SK-N-SH (cell line): ENCODE results near the gene PLGRKT. TPM values are rescaled to one million over a fixed set of nuclear protein-coding genes. Genes with fewer than 3 reads are reported as not detected.

Experiments used
- CTCF ChIA-PET: fragments of 300-600, 350-600 bp; formaldehyde crosslinking; extraction: SDS; loops from one replicate; lab custom pipeline; 2021; lab: Yijun Ruan, JAX
- POLR2A ChIA-PET: fragments of 350-600 bp; sonication (Branson Sonifier 250); formaldehyde crosslinking; extraction: SDS; loops from one replicate; lab custom pipeline; 2020; ENCODE audit warnings: antibody characterized with exemption, inconsistent platforms; lab: Yijun Ruan, JAX
- DNase-seq: peaks from one replicate; pipeline ENCODE4 v3.0.0; 2012
- H2AFZ ChIP-seq: fragments of 200-600 bp; sonication (generic); 2 replicates; pipeline ENCODE4 v1.8.1; 2016; ENCODE audit warnings: antibody characterized with exemption, mild to moderate bottlenecking, low read depth
- H3F3A ChIP-seq: fragments of 200-600 bp; sonication (generic); replicated peaks from 2 replicates; pipeline ENCODE3; 2016; ENCODE audit warnings: antibody characterized with exemption, mild to moderate bottlenecking; ENCODE audit not compliant: insufficient read depth
- H3K27ac ChIP-seq, 2 experiments: fragments of 200-500 bp in 1 of 2; fragments of 200-600 bp in 1 of 2; sonication (Bioruptor generic) in 1 of 2; sonication (generic), shearing (Covaris generic) in 1 of 2; 2 replicates each; pipeline versions ENCODE4 v1.5.1 to v1.6.1; 2014 to 2016; ENCODE audit warnings: low read depth in 2 of 2, inconsistent platforms in 1 of 2, low read length in 1 of 2, mild to moderate bottlenecking in 1 of 2, mixed read lengths in 1 of 2
- H3K27me3 ChIP-seq: fragments of 200-600 bp; sonication (generic), shearing (Covaris generic); 2 replicates; pipeline ENCODE4 v1.6.1; 2016; ENCODE audit warnings: mixed run types; ENCODE audit not compliant: insufficient read depth
- H3K36me3 ChIP-seq, 2 experiments: fragments of 200-500 bp in 1 of 2; fragments of 200-600 bp in 1 of 2; sonication (Bioruptor generic) in 1 of 2; sonication (generic) in 1 of 2; replicated peaks in 1 of 2; 2 replicates each; pipeline versions ENCODE3 to v1.5.1; 2014 to 2016; ENCODE audit warnings: low read length in 1 of 2, mild to moderate bottlenecking in 1 of 2; ENCODE audit not compliant: insufficient read depth in 2 of 2, control insufficient read depth in 1 of 2
- H3K4me1 ChIP-seq, 2 experiments: fragments of 200-500 bp in 1 of 2; fragments of 200-600 bp in 1 of 2; sonication (Bioruptor generic) in 1 of 2; sonication (generic), shearing (Covaris generic) in 1 of 2; 2 replicates each; pipeline versions ENCODE4 v1.5.1 to v1.6.1; 2014 to 2016; ENCODE audit warnings: low read depth in 1 of 2, low read length in 1 of 2, mixed run types in 1 of 2; ENCODE audit not compliant: insufficient read depth in 2 of 2, control insufficient read depth in 1 of 2
- H3K4me2 ChIP-seq: fragments of 200-600 bp; sonication (generic), shearing (Covaris generic); 2 replicates; pipeline ENCODE4 v1.6.1; 2017; ENCODE audit warnings: mixed run types
- H3K4me3 ChIP-seq, 2 experiments: fragments of 200-500 bp in 1 of 2; fragments of 200-600 bp in 1 of 2; sonication (Bioruptor generic) in 1 of 2; sonication (generic), shearing (Covaris generic) in 1 of 2; 2 replicates each; pipeline versions ENCODE4 v1.5.1 to v1.8.1; 2014 to 2016; ENCODE audit warnings: low read depth in 2 of 2, inconsistent platforms in 1 of 2, low read length in 1 of 2, mild to moderate bottlenecking in 1 of 2, mixed read lengths in 1 of 2, moderate library complexity in 1 of 2
- H3K79me2 ChIP-seq: fragments of 200-600 bp; sonication (generic); 2 replicates; pipeline ENCODE4 v1.8.1; 2017; ENCODE audit warnings: mild to moderate bottlenecking; ENCODE audit not compliant: insufficient read depth
- H3K9ac ChIP-seq: fragments of 200-600 bp; sonication (generic); 2 replicates; pipeline ENCODE4 v1.6.1; 2017; ENCODE audit warnings: mixed run types
- H3K9me2 ChIP-seq: fragments of 200-600 bp; sonication (generic); 2 replicates; pipeline ENCODE4 v1.6.1; 2017; ENCODE audit warnings: mixed run types
- H3K9me3 ChIP-seq: fragments of 200-600 bp; sonication (generic); 2 replicates; pipeline ENCODE4 v1.6.1; 2017; ENCODE audit warnings: mixed run types, mild to moderate bottlenecking, moderate library complexity
- H4K20me1 ChIP-seq: fragments of 200-600 bp; sonication (generic); 2 replicates; pipeline ENCODE4 v1.6.1; 2017; ENCODE audit warnings: mild to moderate bottlenecking, mixed run types; ENCODE audit not compliant: insufficient read depth
- CHD2 ChIP-seq: fragments of 150-350 bp; IDR thresholded peaks from 2 replicates; pipeline ENCODE4 v1.6.1; 2018; ENCODE audit warnings: low read length; ENCODE audit not compliant: partially characterized antibody
- ELF1 ChIP-seq: IDR thresholded peaks from 2 replicates; pipeline ENCODE4 v1.4.0; 2012
- FOSL2 ChIP-seq: IDR thresholded peaks from 2 replicates; pipeline ENCODE4 v1.4.0; 2012; ENCODE audit warnings: low read depth, mild to moderate bottlenecking, moderate library complexity, borderline replicate concordance
- FOXJ3 ChIP-seq: sonication (generic); formaldehyde crosslinking; IDR thresholded peaks from 2 replicates; pipeline ENCODE4 v1.5.1; 2020; ENCODE audit warnings: mild to moderate bottlenecking, missing genetic modification reagents
- FOXM1 ChIP-seq: IDR thresholded peaks from 2 replicates; pipeline ENCODE4 v1.4.0; 2012; ENCODE audit warnings: low read depth, mild to moderate bottlenecking
- GABPA ChIP-seq: IDR thresholded peaks from 2 replicates; pipeline ENCODE4 v1.4.0; 2012; ENCODE audit warnings: low read depth, mild to moderate bottlenecking
- JUND ChIP-seq: IDR thresholded peaks from 2 replicates; pipeline ENCODE4 v1.4.0; 2012
- MEF2A ChIP-seq: IDR thresholded peaks from 2 replicates; pipeline ENCODE4 v1.4.0; 2012; ENCODE audit warnings: low read depth, borderline replicate concordance
- MXI1 ChIP-seq: IDR thresholded peaks from 2 replicates; pipeline ENCODE4 v1.6.1; 2012; ENCODE audit warnings: mild to moderate bottlenecking, low read depth, low read length, improper control_type of control experiment
- NRF1 ChIP-seq: IDR thresholded peaks from 2 replicates; pipeline ENCODE4 v1.6.1; 2012; ENCODE audit warnings: low read depth, mild to moderate bottlenecking, low read length
- RAD21 ChIP-seq: IDR thresholded peaks from 2 replicates; pipeline ENCODE4 v1.6.1; 2012; ENCODE audit warnings: mild to moderate bottlenecking, low read length
- RCOR1 ChIP-seq: fragments of 150-350 bp; IDR thresholded peaks from 2 replicates; pipeline ENCODE4 v1.6.1; 2017; ENCODE audit warnings: antibody characterized with exemption, low read length
- SIN3A ChIP-seq: IDR thresholded peaks from 2 replicates; pipeline ENCODE4 v1.6.1; 2012; ENCODE audit warnings: low read depth, mild to moderate bottlenecking, low read length, moderate library complexity, borderline replicate concordance
- TAF1 ChIP-seq: IDR thresholded peaks from 2 replicates; pipeline ENCODE4 v1.6.1; 2012; ENCODE audit warnings: low read depth, mild to moderate bottlenecking, low read length, moderate library complexity, borderline replicate concordance
- WGBS: methylation state at CpG from one replicate; pipeline ENCODE4 v1.1.6; 2017; ENCODE audit warnings: low lambda C conversion rate; 5-methylcytosine and 5-hydroxymethylcytosine counted together
- polyA plus RNA-seq, 3 experiments: library from polyadenylated mRNA; depleted of rRNA; stranded (reverse); fragments of >200 nt; gene quantifications; 2 replicates each; pipeline ENCODE4 v1.2.3, GENCODE V29; 2012
- TF ChIP-seq, protein P1 (sequence below): IDR thresholded peaks from 2 replicates; pipeline ENCODE4; 2012
- TF ChIP-seq, protein P2 (sequence below): IDR thresholded peaks from 2 replicates; pipeline ENCODE4 v1.4.0; 2012; ENCODE audit warnings: low read depth, borderline replicate concordance
- TF ChIP-seq, protein P3 (sequence below): fragments of 150-350 bp; IDR thresholded peaks from 2 replicates; pipeline ENCODE4 v1.6.1; 2017; ENCODE audit warnings: antibody characterized with exemption, low read length, low read depth, borderline replicate concordance
- TF ChIP-seq, protein P4 (sequence below): IDR thresholded peaks from 2 replicates; pipeline ENCODE4 v1.4.0; 2012; ENCODE audit warnings: low read depth, borderline replicate concordance

Gene PLGRKT
- polyA plus RNA-seq, 1 of the 3 experiments (the other 2 are of a cell fraction), result 11.4 TPM

DNA sequence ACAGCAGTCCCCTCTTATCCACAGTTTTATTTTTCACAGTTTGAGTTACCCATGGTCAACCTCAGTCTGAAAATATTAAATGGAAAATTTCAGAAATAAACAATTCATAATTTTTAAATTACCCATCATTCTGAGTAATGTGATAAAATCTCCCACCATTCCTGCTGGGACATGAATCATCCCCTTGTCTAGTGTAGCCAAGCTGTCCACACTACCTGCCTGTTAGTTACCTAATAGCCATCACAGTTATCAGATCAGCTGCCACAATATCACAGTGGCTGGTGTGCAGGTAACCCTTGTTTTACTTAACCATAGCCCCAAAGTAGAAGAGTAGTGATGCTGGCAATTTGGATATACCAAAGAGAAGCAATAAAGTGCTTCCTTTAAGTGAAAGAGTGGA, 10.7 kb downstream of the PLGRKT start:
- H3K9me2 ChIP-seq, result no peaks in the 10 kb centered on the region

DNA sequence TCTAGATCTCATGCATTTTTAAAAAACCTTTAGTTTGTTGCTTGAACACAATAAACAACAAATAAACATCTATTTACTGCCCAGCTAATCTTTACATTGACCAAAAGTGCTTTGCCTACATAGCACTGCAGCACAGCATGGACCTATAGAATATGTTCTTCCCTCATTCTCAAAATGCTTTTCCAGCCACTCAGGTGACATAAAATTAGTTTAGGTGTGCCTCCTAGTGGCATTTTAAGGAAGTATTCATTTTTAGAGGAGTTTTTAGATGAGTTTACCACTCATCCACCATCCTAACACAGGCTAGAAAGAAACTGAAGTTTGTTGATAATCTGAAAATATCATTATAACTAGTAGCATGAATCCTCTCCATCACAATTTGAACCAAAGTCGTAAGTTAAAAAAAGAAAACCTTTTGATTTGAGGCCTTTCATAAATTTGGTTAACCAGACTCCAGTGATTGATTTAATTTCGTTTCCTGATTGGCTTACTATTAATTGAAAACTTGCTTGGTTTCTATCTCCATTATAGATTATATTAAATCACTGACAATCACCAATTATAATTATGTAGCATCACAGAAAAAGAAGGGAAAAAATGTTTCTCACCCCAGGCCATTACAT, 12.6 kb downstream of the PLGRKT start:
- Histone ChIP-seq H3K27me3 (no peaks in the 10 kb centered on the region), H3K79me2 (no peaks in the 10 kb centered on the region), H3K4me3 (no peak overlapping the region), H3K4me2 (no peak overlapping the region), H3K9me3 (no peaks in the 10 kb centered on the region), H3K27ac (no peak overlapping the region), H4K20me1 (no peaks in the 10 kb centered on the region), H3K36me3 (peaks cover 0 to 4% of the 10 kb centered on the region in 2 experiments), H3K4me1 (no peaks in the 10 kb centered on the region; a peak in 1 of 4 replicates), H2AFZ (no peak overlapping the region), H3K9me2 (no peaks in the 10 kb centered on the region), H3F3A (peaks cover 4% of the 10 kb centered on the region), H3K9ac (no peak overlapping the region)
- peak; percentile 37 for DNase-seq
- WGBS, result 84% methylated on average over 2 of the region's 2 CpGs
- ChIA-PET CTCF (interaction anchor here (1.2 to 2.4 kb wide), 3 partner anchors 165 to 239 kb away, joined by 5 to 21 read pairs (median 6); no protein-coding TSS in a partner anchor), POLR2A (no interaction called here)
- TF ChIP-seq, protein P1, sequence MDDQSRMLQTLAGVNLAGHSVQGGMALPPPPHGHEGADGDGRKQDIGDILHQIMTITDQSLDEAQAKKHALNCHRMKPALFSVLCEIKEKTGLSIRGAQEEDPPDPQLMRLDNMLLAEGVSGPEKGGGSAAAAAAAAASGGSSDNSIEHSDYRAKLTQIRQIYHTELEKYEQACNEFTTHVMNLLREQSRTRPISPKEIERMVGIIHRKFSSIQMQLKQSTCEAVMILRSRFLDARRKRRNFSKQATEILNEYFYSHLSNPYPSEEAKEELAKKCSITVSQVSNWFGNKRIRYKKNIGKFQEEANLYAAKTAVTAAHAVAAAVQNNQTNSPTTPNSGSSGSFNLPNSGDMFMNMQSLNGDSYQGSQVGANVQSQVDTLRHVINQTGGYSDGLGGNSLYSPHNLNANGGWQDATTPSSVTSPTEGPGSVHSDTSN, result no peak
- TF ChIP-seq, protein P2, sequence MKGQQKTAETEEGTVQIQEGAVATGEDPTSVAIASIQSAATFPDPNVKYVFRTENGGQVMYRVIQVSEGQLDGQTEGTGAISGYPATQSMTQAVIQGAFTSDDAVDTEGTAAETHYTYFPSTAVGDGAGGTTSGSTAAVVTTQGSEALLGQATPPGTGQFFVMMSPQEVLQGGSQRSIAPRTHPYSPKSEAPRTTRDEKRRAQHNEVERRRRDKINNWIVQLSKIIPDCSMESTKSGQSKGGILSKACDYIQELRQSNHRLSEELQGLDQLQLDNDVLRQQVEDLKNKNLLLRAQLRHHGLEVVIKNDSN, result no peak
- TF ChIP-seq FOSL2 (no peak), ELF1 (no peak), JUND (no peak), FOXM1 (no peak), TAF1 (no peak), SIN3A (no peak), FOXJ3 (CRISPR knock-in tag) (no peak), RAD21 (peak; percentile 67), RCOR1 (0 out of 2 replicates have a peak, but pooled peaks have one; percentile 41), MEF2A (no peak), NRF1 (no peak), MXI1 (no peak), GABPA (no peak)
- TF ChIP-seq, protein P3, sequence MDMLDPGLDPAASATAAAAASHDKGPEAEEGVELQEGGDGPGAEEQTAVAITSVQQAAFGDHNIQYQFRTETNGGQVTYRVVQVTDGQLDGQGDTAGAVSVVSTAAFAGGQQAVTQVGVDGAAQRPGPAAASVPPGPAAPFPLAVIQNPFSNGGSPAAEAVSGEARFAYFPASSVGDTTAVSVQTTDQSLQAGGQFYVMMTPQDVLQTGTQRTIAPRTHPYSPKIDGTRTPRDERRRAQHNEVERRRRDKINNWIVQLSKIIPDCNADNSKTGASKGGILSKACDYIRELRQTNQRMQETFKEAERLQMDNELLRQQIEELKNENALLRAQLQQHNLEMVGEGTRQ, result no peak
- TF ChIP-seq, protein P4, sequence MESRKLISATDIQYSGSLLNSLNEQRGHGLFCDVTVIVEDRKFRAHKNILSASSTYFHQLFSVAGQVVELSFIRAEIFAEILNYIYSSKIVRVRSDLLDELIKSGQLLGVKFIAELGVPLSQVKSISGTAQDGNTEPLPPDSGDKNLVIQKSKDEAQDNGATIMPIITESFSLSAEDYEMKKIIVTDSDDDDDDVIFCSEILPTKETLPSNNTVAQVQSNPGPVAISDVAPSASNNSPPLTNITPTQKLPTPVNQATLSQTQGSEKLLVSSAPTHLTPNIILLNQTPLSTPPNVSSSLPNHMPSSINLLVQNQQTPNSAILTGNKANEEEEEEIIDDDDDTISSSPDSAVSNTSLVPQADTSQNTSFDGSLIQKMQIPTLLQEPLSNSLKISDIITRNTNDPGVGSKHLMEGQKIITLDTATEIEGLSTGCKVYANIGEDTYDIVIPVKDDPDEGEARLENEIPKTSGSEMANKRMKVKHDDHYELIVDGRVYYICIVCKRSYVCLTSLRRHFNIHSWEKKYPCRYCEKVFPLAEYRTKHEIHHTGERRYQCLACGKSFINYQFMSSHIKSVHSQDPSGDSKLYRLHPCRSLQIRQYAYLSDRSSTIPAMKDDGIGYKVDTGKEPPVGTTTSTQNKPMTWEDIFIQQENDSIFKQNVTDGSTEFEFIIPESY, result no peak

More for the DNA sequence above, 10.7 kb downstream of the PLGRKT start:
- no peak for TF ChIP-seq CHD2
- 0 out of 2 replicates have a peak, but pooled peaks have one; percentile 18 for TF ChIP-seq JUND
- 0 out of 2 replicates have a peak, but pooled peaks have one; percentile 6 for TF ChIP-seq FOSL2
- TF ChIP-seq, protein P1, result no peak
- Histone ChIP-seq H3K4me1 (no peaks in the 10 kb centered on the region; a peak in 1 of 4 replicates), H3F3A (peaks cover 4% of the 10 kb centered on the region), H3K4me2 (no peak overlapping the region), H3K9me3 (no peaks in the 10 kb centered on the region), H3K9ac (no peak overlapping the region), H2AFZ (no peak overlapping the region), H4K20me1 (no peaks in the 10 kb centered on the region), H3K79me2 (no peaks in the 10 kb centered on the region), H3K36me3 (peaks cover 9% of the 10 kb centered on the region in 2 experiments), H3K27me3 (no peaks in the 10 kb centered on the region), H3K4me3 (no peak overlapping the region), H3K27ac (no peak overlapping the region)
- POLR2A ChIA-PET, result no interaction called here
- DNase-seq, result no peak
- CTCF ChIA-PET, result interaction anchor here (2.0 kb wide), 1 partner anchor 240 kb away, joined by 7 read pairs; no protein-coding TSS in a partner anchor
